HepG2 (cell line): Measurements from ENCODE around the gene KANK3. TPM values are rescaled to one million over a fixed set of nuclear protein-coding genes. Genes with fewer than 3 reads are reported as not detected.
A peak's percentile ranks its signal among the peaks of the same experiment; 100 is the strongest.

Source experiments
- BRCA1 ChIP-seq: sonication (generic); formaldehyde crosslinking; IDR thresholded peaks from 2 replicates; pipeline ENCODE4 v1.4.0; 2020; ENCODE audit warnings: missing genetic modification reagents
- GATAD1 ChIP-seq: IDR thresholded peaks from 2 replicates; pipeline ENCODE4 v1.6.1; 2016; ENCODE audit warnings: missing genetic modification reagents, missing compliant biosample characterization
- GMEB1 ChIP-seq: sonication (generic); formaldehyde crosslinking; IDR thresholded peaks from 2 replicates; pipeline ENCODE4 v1.5.1; 2020; ENCODE audit warnings: missing genetic modification reagents, mild to moderate bottlenecking, borderline replicate concordance
- HMGXB4 ChIP-seq, 2 experiments: sonication (generic) in 1 of 2; formaldehyde crosslinking in 1 of 2; IDR thresholded peaks; 2 replicates each; pipeline versions ENCODE4 v1.4.0 to v1.6.1; 2018 to 2020; ENCODE audit warnings: missing genetic modification reagents in 2 of 2, borderline replicate concordance in 1 of 2, low read depth in 1 of 2, mild to moderate bottlenecking in 1 of 2, missing biosample characterization in 1 of 2
- JDP2 ChIP-seq: sonication (generic); formaldehyde crosslinking; IDR thresholded peaks from 2 replicates; pipeline ENCODE4 v1.8.1; 2022; ENCODE audit warnings: missing genetic modification reagents, borderline replicate concordance
- JUNB ChIP-seq: sonication (generic); formaldehyde crosslinking; IDR thresholded peaks from 2 replicates; pipeline ENCODE4 v1.8.0; 2022; ENCODE audit warnings: missing genetic modification reagents, mild to moderate bottlenecking, borderline replicate concordance
- KDM1A ChIP-seq: IDR thresholded peaks from 2 replicates; pipeline ENCODE4 v1.6.1; 2016; ENCODE audit warnings: missing compliant biosample characterization
- LBX2 ChIP-seq: sonication (generic); formaldehyde crosslinking; IDR thresholded peaks from 2 replicates; pipeline ENCODE4 v1.5.0; 2020; ENCODE audit warnings: missing genetic modification reagents, mild to moderate bottlenecking, borderline replicate concordance
- MAFG ChIP-seq: sonication (generic); formaldehyde crosslinking; IDR thresholded peaks from 2 replicates; pipeline ENCODE4 v1.5.1; 2020; ENCODE audit warnings: mild to moderate bottlenecking, missing genetic modification reagents
- MAFK ChIP-seq, 2 experiments: IDR thresholded peaks in 1 of 2; conservative IDR thresholded peaks in 1 of 2; 2 replicates each; pipeline ENCODE4 v1.6.1; 2011; ENCODE audit warnings: improper control_type of control experiment in 2 of 2, low read length in 2 of 2
- MIER3 ChIP-seq: IDR thresholded peaks from 2 replicates; pipeline ENCODE4 v1.6.1; 2016; ENCODE audit warnings: missing compliant biosample characterization, borderline replicate concordance
- NFRKB ChIP-seq: fragments of 450-650 bp; IDR thresholded peaks from 2 replicates; pipeline ENCODE4 v1.6.1; 2017
- POLR2A ChIP-seq, 2 experiments: IDR thresholded peaks; 2 replicates each; pipeline ENCODE4 v1.6.1; 2011; ENCODE audit warnings: low read depth in 2 of 2, low read length in 2 of 2, mild to moderate bottlenecking in 1 of 2, moderate library complexity in 1 of 2; ENCODE audit not compliant: insufficient read depth in 1 of 2
- SOX5 ChIP-seq: IDR thresholded peaks from 2 replicates; pipeline ENCODE4 v1.6.1; 2016; ENCODE audit warnings: borderline replicate concordance
- ZFP82 ChIP-seq: sonication (generic); formaldehyde crosslinking; IDR thresholded peaks from 2 replicates; pipeline ENCODE4 v1.5.1; 2020; ENCODE audit warnings: mild to moderate bottlenecking, missing genetic modification reagents, borderline replicate concordance
- ZNF350 ChIP-seq: sonication (generic); formaldehyde crosslinking; IDR thresholded peaks from 2 replicates; pipeline ENCODE4 v1.4.0; 2020; ENCODE audit warnings: mild to moderate bottlenecking, low read depth, missing genetic modification reagents, borderline replicate concordance
- ZNF674 ChIP-seq: sonication (generic); formaldehyde crosslinking; IDR thresholded peaks from 2 replicates; pipeline ENCODE4 v1.5.0; 2020; ENCODE audit warnings: low read depth, mild to moderate bottlenecking, missing genetic modification reagents
- polyA plus RNA-seq, 8 experiments: library from polyadenylated mRNA; depleted of rRNA in 3 of 8; stranded (reverse) in 7 of 8; unstranded in 1 of 8; fragments of >200 nt; fragmentation: Illumina TruSeq in 4 of 8; extraction: Trizol in 4 of 8; gene quantifications; 2 replicates each; pipeline versions ENCODE4 v1.2.1 to v1.2.3, GENCODE V29; 2011 to 2016; ENCODE audit warnings: low read depth in 4 of 8, missing spikeins in 1 of 8, mixed read lengths in 1 of 8; ENCODE audit not compliant: insufficient read depth in 1 of 8
- total RNA-seq, 5 experiments: library from RNA; depleted of rRNA; stranded (reverse); fragments of >200 nt; fragmentation: Illumina TruSeq; extraction: Trizol; gene quantifications; 2 replicates each; pipeline ENCODE4 v1.2.3, GENCODE V29; 2016; ENCODE audit warnings: low read depth in 1 of 5
- TF ChIP-seq, protein P1 (sequence below): sonication (generic); formaldehyde crosslinking; IDR thresholded peaks from 2 replicates; pipeline ENCODE4 v1.5.0; 2020; ENCODE audit warnings: mild to moderate bottlenecking, missing genetic modification reagents, borderline replicate concordance

KANK3 gene
- total and polyA plus RNA-seq, 2 of the 13 experiments (the other 11 are each of a cell fraction or from before 2014, with no cell fraction given) = 0.15 to 0.20 TPM

- TF ChIP-seq, protein P1, sequence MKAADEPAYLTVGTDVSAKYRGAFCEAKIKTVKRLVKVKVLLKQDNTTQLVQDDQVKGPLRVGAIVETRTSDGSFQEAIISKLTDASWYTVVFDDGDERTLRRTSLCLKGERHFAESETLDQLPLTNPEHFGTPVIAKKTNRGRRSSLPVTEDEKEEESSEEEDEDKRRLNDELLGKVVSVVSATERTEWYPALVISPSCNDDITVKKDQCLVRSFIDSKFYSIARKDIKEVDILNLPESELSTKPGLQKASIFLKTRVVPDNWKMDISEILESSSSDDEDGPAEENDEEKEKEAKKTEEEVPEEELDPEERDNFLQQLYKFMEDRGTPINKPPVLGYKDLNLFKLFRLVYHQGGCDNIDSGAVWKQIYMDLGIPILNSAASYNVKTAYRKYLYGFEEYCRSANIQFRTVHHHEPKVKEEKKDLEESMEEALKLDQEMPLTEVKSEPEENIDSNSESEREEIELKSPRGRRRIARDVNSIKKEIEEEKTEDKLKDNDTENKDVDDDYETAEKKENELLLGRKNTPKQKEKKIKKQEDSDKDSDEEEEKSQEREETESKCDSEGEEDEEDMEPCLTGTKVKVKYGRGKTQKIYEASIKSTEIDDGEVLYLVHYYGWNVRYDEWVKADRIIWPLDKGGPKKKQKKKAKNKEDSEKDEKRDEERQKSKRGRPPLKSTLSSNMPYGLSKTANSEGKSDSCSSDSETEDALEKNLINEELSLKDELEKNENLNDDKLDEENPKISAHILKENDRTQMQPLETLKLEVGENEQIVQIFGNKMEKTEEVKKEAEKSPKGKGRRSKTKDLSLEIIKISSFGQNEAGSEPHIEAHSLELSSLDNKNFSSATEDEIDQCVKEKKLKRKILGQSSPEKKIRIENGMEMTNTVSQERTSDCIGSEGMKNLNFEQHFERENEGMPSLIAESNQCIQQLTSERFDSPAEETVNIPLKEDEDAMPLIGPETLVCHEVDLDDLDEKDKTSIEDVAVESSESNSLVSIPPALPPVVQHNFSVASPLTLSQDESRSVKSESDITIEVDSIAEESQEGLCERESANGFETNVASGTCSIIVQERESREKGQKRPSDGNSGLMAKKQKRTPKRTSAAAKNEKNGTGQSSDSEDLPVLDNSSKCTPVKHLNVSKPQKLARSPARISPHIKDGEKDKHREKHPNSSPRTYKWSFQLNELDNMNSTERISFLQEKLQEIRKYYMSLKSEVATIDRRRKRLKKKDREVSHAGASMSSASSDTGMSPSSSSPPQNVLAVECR (CRISPR knock-in tag) = peak; percentile 91
- TF ChIP-seq JUNB (CRISPR knock-in tag) = no peak
- peak; percentile 89 for TF ChIP-seq ZNF350 (CRISPR knock-in tag)
- TF ChIP-seq LBX2 (CRISPR knock-in tag) = 0 out of 2 replicates have a peak, but pooled peaks have one; percentile 41
- 0 out of 2 replicates have a peak, but pooled peaks have one; percentile 90 for TF ChIP-seq ZNF674 (CRISPR knock-in tag)
- TF ChIP-seq NFRKB = peak; percentile 67; the same call in 1 of the 2 replicates
- peak; percentile 90 to 92 for TF ChIP-seq POLR2A (IDR thresholded peaks at IDR 0.05; ENCODE audit: insufficient read depth in 1 of 2, low read depth in 2 of 2, low read length in 2 of 2)
- peak; percentile 91 to 92 for TF ChIP-seq HMGXB4 (CRISPR knock-in tag; IDR thresholded peaks at IDR 0.05; ENCODE audit: borderline replicate concordance in 1 of 2, low read depth in 1 of 2)
- peak; percentile 67; the same call in 1 of the 2 replicates for TF ChIP-seq MIER3
- 0 out of 2 replicates have a peak, but pooled peaks have one; percentile 26 for TF ChIP-seq BRCA1 (CRISPR knock-in tag)
- TF ChIP-seq GMEB1 = peak; percentile 92
- 0 out of 4 replicates have a peak, but pooled peaks of 1 of the 2 experiments have one; percentile 2 for TF ChIP-seq MAFK (conservative IDR thresholded peaks at IDR 0.05 in 1 of 2, IDR thresholded peaks at IDR 0.05 in 1 of 2; ENCODE audit: low read length in 2 of 2)
- no peak for TF ChIP-seq ZFP82 (CRISPR knock-in tag)
- no peak for TF ChIP-seq MAFG (CRISPR knock-in tag)
- TF ChIP-seq KDM1A = no peak
- no peak for TF ChIP-seq JDP2 (CRISPR knock-in tag)
- peak; percentile 98 for TF ChIP-seq GATAD1 (CRISPR knock-in tag)
- TF ChIP-seq SOX5 (CRISPR knock-in tag) = 0 out of 2 replicates have a peak, but pooled peaks have one; percentile 21
Observed at GRCh38 chr19:8321067-8321985, 21.7 kb downstream of the KANK3 start, which contains the start of the genes NDUFA7 and RPS28 (continued).
